ENCODE results near the gene ZNF213. TPM values are rescaled to one million over a fixed set of nuclear protein-coding genes. Genes with fewer than 3 reads are reported as not detected.

Gene ZNF213
- polyA plus RNA-seq, 4 donors: 10.8 to 12.8 (median 11.8) TPM

GRCh38 chr16:3189869-3190268, 55.0 kb downstream of the ZNF213 start:
- Histone ChIP-seq H3K4me1 (ENCODE audit: control insufficient read depth in 3 of 3, insufficient read depth in 2 of 3, low read depth in 1 of 3, low read length in 2 of 3) (peaks cover 0 to 12% (median 0%) of the 10 kb centered on the region in 3 donors), H3K27me3 (ENCODE audit: control insufficient read depth in 3 of 3, insufficient read depth in 3 of 3, low read length in 3 of 3) (peaks cover 3 to 93% (median 67%) of the 10 kb centered on the region in 3 donors), H3K36me3 (ENCODE audit: control insufficient read depth in 3 of 3, insufficient read depth in 2 of 3, low read depth in 1 of 3, low read length in 3 of 3) (no peaks in the 10 kb centered on the region), H3K27ac (ENCODE audit: low read depth in 1 of 3, low read length in 2 of 3) (no peak overlapping the region), H3K9me3 (ENCODE audit: control insufficient read depth in 2 of 2, insufficient read depth in 1 of 2, low read depth in 1 of 2, low read length in 1 of 2) (peaks cover 0 to 13% of the 10 kb centered on the region in 2 donors), H3K4me3 (ENCODE audit: low read depth in 1 of 3, low read length in 3 of 3) (no peak overlapping the region)
- FAIRE-seq (no peak), DNase-seq (no peak)
- 13 to 23% (median 14%) methylated on average over 11 of the region's 11 CpGs for WGBS, 3 donors

GRCh38 chr16:3190949-3191353, 56.1 kb downstream of the ZNF213 start:
- peaks cover 3 to 88% (median 65%) of the 10 kb centered on the region in 3 donors for H3K27me3 ChIP-seq (ENCODE audit: control insufficient read depth in 3 of 3, insufficient read depth in 3 of 3, low read length in 3 of 3)
- peak in 1 of 2 donors; percentile 41 for DNase-seq
- no peaks in the 10 kb centered on the region for H3K36me3 ChIP-seq (ENCODE audit: control insufficient read depth in 3 of 3, insufficient read depth in 2 of 3, low read depth in 1 of 3, low read length in 3 of 3)
- WGBS, 3 donors: 10 to 22% (median 16%) methylated on average over 16 of the region's 16 CpGs
- no peak overlapping the region for H3K27ac ChIP-seq (ENCODE audit: low read depth in 1 of 3, low read length in 2 of 3)
- H3K4me1 ChIP-seq (ENCODE audit: control insufficient read depth in 3 of 3, insufficient read depth in 2 of 3, low read depth in 1 of 3, low read length in 2 of 3): peaks cover 0 to 12% (median 0%) of the 10 kb centered on the region in 3 donors
- no peak for FAIRE-seq
- H3K9me3 ChIP-seq (ENCODE audit: control insufficient read depth in 2 of 2, insufficient read depth in 1 of 2, low read depth in 1 of 2, low read length in 1 of 2): peaks cover 0 to 13% of the 10 kb centered on the region in 2 donors
- no peak overlapping the region for H3K4me3 ChIP-seq (ENCODE audit: low read depth in 1 of 3, low read length in 3 of 3)

Other genes with a start within 250 kb of the ZNF213 start
- 10 to 100 TPM; 13.0 to 18.8 (median 14.9) TPM for gene FLYWCH1, start 223.1 kb upstream of the ZNF213 start, polyA plus RNA-seq
- gene KREMEN2, start 170.8 kb upstream of the ZNF213 start, polyA plus RNA-seq: under 1 TPM in 3 of 4 donors, not detected in 1; 0.15 to 0.54 (median 0.47) TPM
- gene PAQR4, start 165.7 kb upstream of the ZNF213 start, polyA plus RNA-seq: 10 to 100 TPM in 2 of 4 donors, 1 to 10 TPM in 2; 1.4 to 19.4 (median 6.9) TPM
- gene PKMYT1, start 154.6 kb upstream of the ZNF213 start, polyA plus RNA-seq: 10 to 100 TPM in 2 of 4 donors, 1 to 10 TPM in 2; 2.5 to 24.7 (median 7.0) TPM
- gene CLDN9, start 122.1 kb upstream of the ZNF213 start, polyA plus RNA-seq: 1 to 10 TPM in 2 of 4 donors, under 1 TPM in 2; 0.76 to 2.7 (median 0.99) TPM
- gene CLDN6, start 116.8 kb upstream of the ZNF213 start, polyA plus RNA-seq: 10 to 100 TPM in 1 of 4 donors, under 1 TPM in 1, not detected in 2; 0.04 to 24.4 TPM
- gene TNFRSF12A, start 114.7 kb upstream of the ZNF213 start, polyA plus RNA-seq: 100 to 1,000 TPM in 2 of 4 donors, 10 to 100 TPM in 2; 27.4 to 259 (median 80.2) TPM
- 100 to 1,000 TPM in 1 of 4 donors, 10 to 100 TPM in 3; 51.5 to 119 (median 57.0) TPM for gene HCFC1R1, start 111.1 kb upstream of the ZNF213 start, polyA plus RNA-seq
- gene THOC6, start 111.0 kb upstream of the ZNF213 start, polyA plus RNA-seq: 10 to 100 TPM; 35.9 to 51.4 (median 45.0) TPM
- gene BICDL2, start 98.1 kb upstream of the ZNF213 start, polyA plus RNA-seq: 10 to 100 TPM; 19.1 to 47.8 (median 33.5) TPM
- 1 to 10 TPM in 1 of 4 donors, under 1 TPM in 3; 0.54 to 3.4 (median 0.78) TPM for gene MMP25, start 88.5 kb upstream of the ZNF213 start, polyA plus RNA-seq
- gene IL32, start 69.4 kb upstream of the ZNF213 start, polyA plus RNA-seq: 1,000 to 10,000 TPM in 1 of 4 donors, 100 to 1,000 TPM in 3; 127 to 1,061 (median 507) TPM
- gene ZSCAN10, start 35.7 kb upstream of the ZNF213 start, polyA plus RNA-seq: under 1 TPM in 2 of 4 donors, not detected in 2; 0.03 to 0.46 TPM
- 10 to 100 TPM; 12.7 to 17.7 (median 16.2) TPM for gene ZNF205, start 22.4 kb upstream of the ZNF213 start, polyA plus RNA-seq
- not detected for gene OR1F1, start 53.2 kb downstream of the ZNF213 start, polyA plus RNA-seq
- gene ZNF200, start 100.1 kb downstream of the ZNF213 start, polyA plus RNA-seq: 10 to 100 TPM in 1 of 4 donors, 1 to 10 TPM in 3; 3.8 to 10.1 (median 4.8) TPM
- gene MEFV, start 121.6 kb downstream of the ZNF213 start, polyA plus RNA-seq: under 1 TPM in 2 of 4 donors, not detected in 2; 0.49 to 0.58 TPM
- 10 to 100 TPM; 11.0 to 45.3 (median 14.2) TPM for gene ZNF263, start 148.5 kb downstream of the ZNF213 start, polyA plus RNA-seq
- 10 to 100 TPM in 1 of 4 donors, 1 to 10 TPM in 2, under 1 TPM in 1; 0.89 to 10.2 (median 1.9) TPM for gene TIGD7, start 170.4 kb downstream of the ZNF213 start, polyA plus RNA-seq
- 10 to 100 TPM; 12.2 to 41.7 (median 17.0) TPM for gene ZNF75A, start 170.5 kb downstream of the ZNF213 start, polyA plus RNA-seq
- under 1 TPM in 2 of 4 donors, not detected in 2; 0.04 to 0.13 TPM for gene OR2C1, start 220.9 kb downstream of the ZNF213 start, polyA plus RNA-seq

Measured in small intestine (tissue), 7 donors.